BLaER1 (cell line): ENCODE measurements around the gene LYPD3.
A peak's percentile ranks its signal among the peaks of the same experiment; 100 is the strongest.
"Not testable (repeated sequence)": the region's sequence is repeated elsewhere in the genome, so short reads cannot be mapped to it uniquely, and the experiment has no call there.

Experiments
- H3K27ac ChIP-seq: shearing (Covaris generic); formaldehyde crosslinking; 2 replicates; pipeline ENCODE4 v1.8.1; 2022
- H3K27me3 ChIP-seq: shearing (Covaris generic); formaldehyde crosslinking; 2 replicates; pipeline ENCODE4 v1.8.1; 2022
- H3K36me3 ChIP-seq: shearing (Covaris generic); formaldehyde crosslinking; 2 replicates; pipeline ENCODE4 v1.8.1; 2022
- H3K4me1 ChIP-seq: shearing (Covaris generic); formaldehyde crosslinking; 2 replicates; pipeline ENCODE4 v1.8.1; 2022
- H3K4me2 ChIP-seq: shearing (Covaris generic); formaldehyde crosslinking; 2 replicates; pipeline ENCODE4 v1.8.1; 2022
- H3K4me3 ChIP-seq: shearing (Covaris generic); formaldehyde crosslinking; 2 replicates; pipeline ENCODE4 v1.8.1; 2022
- H3K9ac ChIP-seq: shearing (Covaris generic); formaldehyde crosslinking; 2 replicates; pipeline ENCODE4 v1.8.1; 2022
- H3K9me3 ChIP-seq: shearing (Covaris generic); formaldehyde crosslinking; 2 replicates; pipeline ENCODE4 v1.8.1; 2022
- H4K20me1 ChIP-seq: shearing (Covaris generic); formaldehyde crosslinking; 2 replicates; pipeline ENCODE4 v1.8.1; 2022
- Cebpa-rat ChIP-seq: shearing (Covaris generic); IDR thresholded peaks from 2 replicates; pipeline ENCODE4 v1.8.1; 2022

LYPD3 gene

GRCh38 chr19:43465468-43466120 lies at the start of gene LYPD3:
Gene LYPD3 (minus strand): TSS chr19:43465608. CDS start chr19:43465571, 37 bp downstream.
- Histone ChIP-seq H3K4me3 (peak within 1 kb of the TSS; percentile 75), H3K4me2 (peak within 1 kb of the TSS; percentile 75), H4K20me1 (no peaks in the 10 kb centered on the region), H3K27ac (no peak within 1 kb of the TSS), H3K4me1 (peaks cover 34% of the 10 kb centered on the region), H3K36me3 (no peaks in the 10 kb centered on the region), H3K27me3 (no peaks in the 10 kb centered on the region), H3K9ac (peak within 1 kb of the TSS; percentile 69; the same call in 1 of the 2 replicates), H3K9me3 (no peaks in the 10 kb centered on the region)
- TF ChIP-seq Cebpa-rat, result no peak

GRCh38 chr19:43512399-43512798 lies 47.0 kb upstream of the LYPD3 start:
- not testable (repeated sequence) for H3K4me1 ChIP-seq, H4K20me1 ChIP-seq, H3K4me2 ChIP-seq, H3K4me3 ChIP-seq, H3K9ac ChIP-seq, H3K9me3 ChIP-seq, H3K27me3 ChIP-seq, H3K27ac ChIP-seq
- peaks cover 86% of the 10 kb centered on the region for H3K36me3 ChIP-seq

- Histone ChIP-seq H3K4me2 (no peak overlapping the region), H3K4me3 (no peak overlapping the region), H3K27me3 (no peaks in the 10 kb centered on the region), H3K4me1 (0 out of 2 replicates have a peak, but pooled peaks cover 5% of the 10 kb centered on the region), H3K9me3 (no peaks in the 10 kb centered on the region), H3K9ac (no peak overlapping the region), H4K20me1 (no peaks in the 10 kb centered on the region), H3K27ac (no peak overlapping the region), H3K36me3 (peaks cover 82% of the 10 kb centered on the region)
- no peak for TF ChIP-seq Cebpa-rat
These were observed 45.9 kb upstream of the LYPD3 start for GRCh38 chr19:43511324-43511723.

DNA sequence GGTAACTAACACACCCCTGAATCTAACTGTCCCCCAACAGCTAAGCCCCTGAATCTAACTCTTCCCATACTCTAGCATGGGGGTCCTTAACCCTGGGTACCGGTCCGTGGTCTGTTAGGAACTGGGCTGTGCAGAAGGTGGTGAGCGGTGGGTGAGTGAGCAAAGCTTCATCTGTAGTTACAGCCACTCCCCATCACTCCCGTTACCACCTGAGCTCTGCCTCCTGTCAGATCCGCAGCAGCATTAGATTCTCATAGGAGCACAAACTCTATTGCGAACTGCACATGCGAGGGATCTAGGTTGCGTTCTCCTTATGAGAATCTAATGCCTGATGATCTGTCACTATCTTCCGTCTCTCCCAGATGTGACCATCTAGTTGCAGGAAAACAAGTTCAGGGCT lies 45.3 kb upstream of the LYPD3 start:
- Histone ChIP-seq H3K4me1 (0 out of 2 replicates have a peak, but pooled peaks cover 5% of the 10 kb centered on the region), H3K4me2 (no peak overlapping the region), H3K36me3 (peaks cover 81% of the 10 kb centered on the region), H3K4me3 (no peak overlapping the region), H3K9me3 (no peaks in the 10 kb centered on the region), H3K27ac (no peak overlapping the region), H3K27me3 (no peaks in the 10 kb centered on the region), H3K9ac (no peak overlapping the region), H4K20me1 (no peaks in the 10 kb centered on the region)
- TF ChIP-seq Cebpa-rat, result no peak

GRCh38 chr19:43507880-43508279 lies 42.5 kb upstream of the LYPD3 start:
- Histone ChIP-seq H3K27ac (no peak overlapping the region), H4K20me1 (no peaks in the 10 kb centered on the region), H3K4me3 (no peak overlapping the region), H3K4me2 (no peak overlapping the region), H3K36me3 (peaks cover 52% of the 10 kb centered on the region), H3K4me1 (peaks cover 23% of the 10 kb centered on the region), H3K9me3 (no peaks in the 10 kb centered on the region), H3K9ac (no peak overlapping the region), H3K27me3 (no peaks in the 10 kb centered on the region)
- TF ChIP-seq Cebpa-rat, result no peak

DNA sequence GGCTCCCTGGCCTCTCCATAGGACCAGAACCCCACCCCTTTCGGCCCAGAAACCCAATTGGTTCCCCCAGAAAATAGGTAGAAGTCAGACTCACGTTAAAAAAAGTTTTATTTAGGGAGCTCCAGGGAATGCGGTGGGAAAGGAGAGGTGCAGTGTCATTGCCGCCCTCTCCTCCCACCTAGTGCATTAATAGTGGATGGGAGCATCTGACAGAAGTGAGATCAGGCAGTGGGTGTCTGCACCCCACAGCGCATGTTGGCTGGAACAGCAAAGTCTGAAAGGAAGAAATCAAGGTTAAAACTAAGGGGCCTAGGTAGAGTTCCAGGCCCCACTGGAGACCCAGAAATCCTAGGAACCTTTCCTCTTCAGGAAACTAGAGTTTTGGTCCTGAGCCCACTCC lies 41.2 kb upstream of the LYPD3 start:
- TF ChIP-seq Cebpa-rat, result no peak
- H3K4me2 ChIP-seq, result no peak overlapping the region
- no peak overlapping the region for H3K27ac ChIP-seq
- H3K4me1 ChIP-seq, result peaks cover 36% of the 10 kb centered on the region
- peaks cover 51% of the 10 kb centered on the region for H3K36me3 ChIP-seq
- H4K20me1 ChIP-seq, result 0 out of 2 replicates have a peak, but pooled peaks cover 4% of the 10 kb centered on the region
- H3K9ac ChIP-seq, result no peak overlapping the region
- H3K4me3 ChIP-seq, result no peak overlapping the region
- H3K9me3 ChIP-seq, result no peaks in the 10 kb centered on the region
- no peaks in the 10 kb centered on the region for H3K27me3 ChIP-seq

DNA sequence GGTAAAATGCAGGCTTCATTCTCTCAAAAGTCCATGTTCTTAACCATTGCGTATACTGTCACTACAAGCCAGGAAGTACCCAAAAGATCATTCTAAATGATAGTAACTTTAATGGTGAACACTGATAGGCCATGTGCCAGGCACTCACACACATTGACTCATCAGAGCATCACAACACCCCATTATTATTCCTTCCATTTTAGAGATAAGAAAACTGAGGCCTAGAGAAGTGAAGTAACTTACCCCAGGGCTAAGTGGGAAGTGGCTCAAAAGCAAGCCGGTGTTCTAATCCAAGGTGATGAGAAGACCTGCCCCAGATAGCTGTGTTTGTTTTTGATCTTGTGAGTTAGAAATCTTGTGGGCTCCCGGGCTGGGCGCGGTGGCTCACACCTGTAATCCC lies 40.5 kb upstream of the LYPD3 start:
- Histone ChIP-seq H3K27ac (no peak overlapping the region), H4K20me1 (0 out of 2 replicates have a peak, but pooled peaks cover 5% of the 10 kb centered on the region), H3K4me2 (no peak overlapping the region), H3K27me3 (no peaks in the 10 kb centered on the region), H3K4me1 (peaks cover 36% of the 10 kb centered on the region), H3K9me3 (no peaks in the 10 kb centered on the region), H3K36me3 (peaks cover 47% of the 10 kb centered on the region), H3K4me3 (no peak overlapping the region), H3K9ac (no peak overlapping the region)
- TF ChIP-seq Cebpa-rat, result no peak

GRCh38 chr19:43505186-43505456 lies 39.7 kb upstream of the LYPD3 start:
- H4K20me1 ChIP-seq, result 0 out of 2 replicates have a peak, but pooled peaks cover 5% of the 10 kb centered on the region
- H3K9ac ChIP-seq, result peak overlapping the region; percentile 89
- H3K4me3 ChIP-seq, result peak overlapping the region; percentile 84; the same call in 1 of the 2 replicates
- no peak for TF ChIP-seq Cebpa-rat
- peaks cover 36% of the 10 kb centered on the region for H3K4me1 ChIP-seq
- no peaks in the 10 kb centered on the region for H3K27me3 ChIP-seq
- H3K9me3 ChIP-seq, result no peaks in the 10 kb centered on the region
- peaks cover 39% of the 10 kb centered on the region for H3K36me3 ChIP-seq
- peak overlapping the region; percentile 96 for H3K4me2 ChIP-seq
- H3K27ac ChIP-seq, result peak overlapping the region; percentile 82

- TF ChIP-seq Cebpa-rat, result no peak
- Histone ChIP-seq H3K9me3 (no peaks in the 10 kb centered on the region), H3K4me1 (peaks cover 31% of the 10 kb centered on the region), H4K20me1 (0 out of 2 replicates have a peak, but pooled peaks cover 5% of the 10 kb centered on the region), H3K9ac (peak within 1 kb of the TSS; percentile 89), H3K4me2 (peak within 1 kb of the TSS; percentile 96), H3K27me3 (no peaks in the 10 kb centered on the region), H3K36me3 (peaks cover 34% of the 10 kb centered on the region), H3K27ac (peak within 1 kb of the TSS; percentile 82), H3K4me3 (peak within 1 kb of the TSS; percentile 84)
These were observed 39.2 kb upstream of the LYPD3 start, which contains the start of gene PHLDB3 for GRCh38 chr19:43504426-43505185. Gene PHLDB3 (minus strand): TSS chr19:43504746. CDS start chr19:43504118, 628 bp downstream.
